GM18861 (cell line): ENCODE measurements around the gene PPP1R14B.

Experiments
- ATAC-seq: cut with Tn5 transposase; IDR thresholded peaks from one replicate; pipeline ENCODE4 v1.9.1; 2021; ENCODE audit not compliant: unreplicated experiment

Gene PPP1R14B

DNA sequence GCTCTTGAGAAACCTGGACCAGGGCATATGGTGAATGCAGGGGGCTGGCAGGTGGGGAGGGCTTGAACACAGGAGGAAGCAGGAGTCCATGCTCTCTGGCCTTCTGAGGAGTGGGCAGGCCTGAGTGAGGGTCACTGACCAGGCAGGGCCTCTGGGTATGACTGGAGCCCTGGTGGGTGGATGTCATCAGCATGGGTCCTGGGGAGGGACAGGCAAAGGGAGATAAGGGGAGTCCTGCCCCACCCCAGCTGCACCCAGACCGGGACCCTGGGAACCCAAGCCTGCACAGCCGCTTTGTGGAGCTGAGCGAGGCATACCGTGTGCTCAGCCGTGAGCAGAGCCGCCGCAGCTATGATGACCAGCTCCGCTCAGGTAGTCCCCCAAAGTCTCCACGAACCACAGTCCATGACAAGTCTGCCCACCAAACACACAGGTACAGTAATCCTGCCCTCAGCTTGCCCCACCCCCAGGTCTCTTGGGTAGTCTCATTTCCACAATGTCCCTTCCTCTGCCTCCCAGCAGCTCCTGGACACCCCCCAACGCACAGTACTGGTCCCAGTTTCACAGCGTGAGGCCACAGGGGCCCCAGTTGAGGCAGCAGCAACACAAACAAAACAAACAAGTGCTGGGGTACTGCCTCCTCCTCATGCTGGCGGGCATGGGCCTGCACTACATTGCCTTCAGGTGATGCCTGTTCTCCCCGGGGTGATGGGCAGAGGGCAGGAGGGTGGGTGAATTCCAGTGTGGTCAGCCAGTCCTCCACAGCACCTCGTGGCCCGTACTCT is 14.4 kb downstream of the PPP1R14B start:
- no peak for ATAC-seq

GRCh38 chr11:64231546-64231945 is 15.2 kb downstream of the PPP1R14B start:
- ATAC-seq: no peak

DNA sequence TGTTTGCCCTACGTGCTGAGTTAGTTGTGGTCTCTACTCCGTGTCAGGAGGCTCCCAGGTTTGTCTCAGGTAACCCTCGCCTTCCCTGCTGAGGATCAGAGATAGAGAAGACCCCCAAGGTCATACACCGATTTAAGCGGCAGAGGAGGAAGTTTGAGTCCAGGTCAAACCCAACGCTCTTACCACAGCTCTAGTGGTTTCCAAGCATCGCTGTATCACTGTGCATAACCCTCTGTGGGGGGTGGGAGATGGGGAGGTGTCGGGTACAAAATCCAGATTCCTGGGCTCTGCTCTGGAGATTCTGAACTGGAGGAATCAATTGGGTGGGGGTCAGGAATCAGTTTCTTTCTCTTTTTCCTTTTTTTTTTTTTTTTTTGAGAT is 15.8 kb downstream of the PPP1R14B start:
- ATAC-seq: no peak

DNA sequence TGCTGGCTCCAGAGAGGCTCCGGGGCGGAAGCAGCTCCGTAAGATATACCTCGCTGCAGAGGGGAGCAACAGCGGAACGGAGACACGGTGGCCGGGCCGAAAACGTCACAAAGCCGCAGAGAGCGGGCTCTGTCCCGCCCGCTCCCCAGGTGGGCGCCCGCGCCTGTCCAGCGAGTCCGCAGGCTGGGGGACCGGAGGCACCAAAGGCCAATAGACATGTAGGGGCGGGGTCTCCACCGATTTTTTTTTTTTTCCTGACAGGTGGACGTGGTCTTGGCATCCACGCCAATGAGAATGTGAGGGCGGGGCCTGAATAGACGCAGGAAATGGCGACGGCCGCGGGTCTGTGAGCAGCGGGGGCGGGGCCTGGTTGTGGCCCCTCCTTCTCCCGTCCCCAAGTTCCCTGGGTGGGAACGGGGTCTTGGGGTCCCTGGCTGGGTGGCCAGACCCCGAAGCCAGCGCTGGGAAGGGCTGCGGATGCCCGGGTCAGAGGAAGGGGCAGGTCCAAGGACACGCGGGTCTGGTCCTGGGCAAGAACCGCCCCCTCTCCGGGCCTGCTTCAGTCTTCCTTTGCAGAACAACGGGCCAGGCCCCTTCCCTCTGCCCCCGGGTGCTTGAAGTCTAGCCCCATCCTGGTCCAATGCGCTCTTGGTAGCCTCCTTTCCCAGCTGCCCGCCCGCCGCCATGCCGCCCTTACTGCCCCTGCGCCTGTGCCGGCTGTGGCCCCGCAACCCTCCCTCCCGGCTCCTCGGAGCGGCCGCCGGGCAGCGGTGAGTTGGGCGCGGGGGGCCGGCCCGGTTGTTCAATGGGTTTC is 16.4 kb downstream of the PPP1R14B start, which contains the start of gene DNAJC4:
TSS of gene DNAJC4 (plus strand) at position 378 of the 814 bp plus-strand sequence. CDS start at position 685, 307 bp downstream.
- ATAC-seq: no peak

DNA sequence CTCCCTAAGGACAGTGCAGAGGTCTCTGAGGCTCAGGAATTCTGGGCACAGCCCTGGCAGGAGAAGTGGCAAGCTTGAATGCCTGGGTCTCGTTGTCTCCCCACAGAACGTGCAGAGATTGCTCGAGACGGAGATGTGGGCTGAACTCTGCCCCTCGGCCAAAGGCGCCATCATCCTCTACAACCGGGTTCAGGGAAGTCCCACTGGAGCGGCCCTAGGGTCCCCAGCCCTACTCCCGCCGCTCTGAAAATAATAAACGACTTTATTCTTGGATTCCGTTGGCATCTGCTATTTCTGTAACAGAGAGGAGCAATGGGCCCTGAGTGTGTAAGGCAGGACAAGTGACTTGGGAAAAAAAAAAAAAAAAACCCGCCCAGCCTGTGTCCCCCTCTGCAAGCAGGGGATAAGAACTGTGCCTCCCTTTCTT is 17.0 kb downstream of the PPP1R14B start:
- no peak for ATAC-seq

DNA sequence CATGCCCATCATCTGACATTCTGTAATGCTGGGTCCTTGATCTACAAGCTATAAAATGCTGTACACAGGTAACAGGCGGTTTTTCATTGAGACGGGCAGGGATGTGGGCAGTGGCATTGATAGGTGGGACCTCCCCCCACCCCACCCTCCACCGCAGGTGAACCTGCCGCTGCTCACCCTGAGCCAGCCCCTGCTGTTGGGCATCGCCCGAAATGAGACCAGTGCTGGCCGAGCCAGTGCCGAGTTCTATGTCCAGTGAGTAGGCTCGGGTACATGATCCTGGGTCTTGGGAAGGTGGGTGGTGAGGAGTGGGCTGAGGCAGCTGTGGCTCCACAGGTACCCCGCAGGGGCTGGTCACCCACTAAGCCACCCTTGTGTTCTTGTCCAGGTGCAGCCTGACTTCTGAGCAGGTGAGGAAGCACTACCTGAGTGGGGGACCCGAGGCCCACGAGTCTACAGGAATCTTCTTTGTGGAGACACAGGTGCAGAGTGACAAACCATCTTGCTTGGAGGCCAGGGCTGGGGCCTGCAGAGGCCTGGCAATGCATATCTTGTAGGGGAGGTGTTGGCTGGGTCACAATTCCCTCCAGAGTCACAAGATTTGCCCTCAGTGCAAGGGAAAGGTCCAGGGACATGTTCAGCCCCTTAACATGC is 17.5 kb downstream of the PPP1R14B start:
- no peak for ATAC-seq

DNA sequence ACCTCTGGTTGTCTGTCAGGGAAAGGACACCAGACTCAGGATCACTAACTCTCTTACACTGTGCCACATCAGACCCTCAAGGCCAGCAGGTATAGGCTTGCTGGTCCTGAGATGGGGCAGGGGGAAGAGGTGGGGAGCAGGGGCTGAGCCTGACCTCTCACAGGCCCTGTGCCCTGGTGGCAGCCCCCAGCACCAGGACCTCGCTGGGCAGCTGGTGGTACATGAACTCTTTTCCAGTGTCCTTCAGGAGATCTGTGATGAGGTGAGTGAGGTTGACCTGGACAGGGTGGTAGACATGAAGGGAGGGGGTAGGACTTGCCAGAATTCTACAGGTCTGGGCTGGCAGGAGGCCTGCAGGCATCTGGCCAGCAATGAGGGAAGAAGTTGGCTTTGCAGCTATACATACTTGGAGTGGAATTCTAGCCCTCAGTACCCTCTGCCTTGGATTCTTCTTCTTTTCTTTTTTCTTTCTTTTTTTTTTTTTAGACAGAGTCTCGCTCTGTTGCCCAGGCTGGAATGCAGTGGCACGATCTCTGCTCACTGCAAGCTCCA is 19.3 kb downstream of the PPP1R14B start:
- no peak for ATAC-seq

- no peak for ATAC-seq
Measured at GRCh38 chr11:64226507-64227051, 20.2 kb downstream of the PPP1R14B start.

DNA sequence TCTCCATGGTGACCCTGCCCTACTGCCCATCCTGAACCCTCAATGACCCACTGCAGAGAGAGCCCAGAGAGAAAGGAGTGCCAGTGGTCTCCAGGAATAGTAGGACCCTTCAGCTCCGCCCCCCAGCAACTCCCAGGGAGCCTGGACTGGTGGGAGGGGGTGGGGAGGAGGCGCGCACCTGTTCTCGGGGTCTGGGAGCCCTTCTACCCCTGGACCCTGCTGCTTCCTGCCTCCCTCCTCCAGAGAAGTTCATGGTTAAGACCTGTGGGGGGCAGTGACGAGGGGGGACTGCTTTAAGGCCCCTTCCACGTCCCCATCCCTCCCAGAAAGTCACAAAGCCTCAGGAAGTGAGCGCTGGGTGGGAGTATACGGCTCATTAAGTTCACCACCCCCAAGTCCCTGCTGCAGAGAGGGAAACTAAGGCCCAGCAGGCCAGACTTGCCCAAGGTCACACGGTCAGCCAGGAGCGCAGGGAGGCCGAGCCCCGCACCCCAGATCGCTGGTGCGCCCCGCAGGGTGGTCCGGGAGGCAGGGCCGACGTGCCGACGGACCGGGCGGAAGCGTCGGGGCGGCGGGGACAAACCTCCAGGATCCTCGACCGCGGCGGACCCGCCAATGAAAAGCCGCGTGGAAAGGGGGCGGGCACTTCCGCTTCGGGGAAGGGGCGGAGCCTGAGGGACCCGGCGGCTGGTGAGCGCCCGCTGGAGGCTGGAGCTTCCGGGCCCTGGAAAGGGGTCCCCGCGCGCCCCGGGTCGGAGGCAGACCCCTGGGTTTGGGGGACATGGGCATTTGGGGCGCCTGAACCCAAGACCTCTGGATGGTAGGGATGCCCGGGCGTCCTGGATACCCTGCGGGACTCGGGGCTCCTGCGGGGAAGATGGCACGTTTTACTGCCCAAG is 20.9 kb downstream of the PPP1R14B start, which contains the start of the genes NUDT22 and TRPT1:
TSS of gene NUDT22 (plus strand) at position 667 of the 899 bp plus-strand sequence. CDS start 379 bp downstream, outside the sequence.
TSS of gene TRPT1 (minus strand) at position 579 of the 899 bp plus-strand sequence. CDS start at position 253, 326 bp downstream.
- peak; percentile 35 for ATAC-seq

GRCh38 chr11:64224891-64225607 is 21.7 kb downstream of the PPP1R14B start:
- no peak for ATAC-seq

DNA sequence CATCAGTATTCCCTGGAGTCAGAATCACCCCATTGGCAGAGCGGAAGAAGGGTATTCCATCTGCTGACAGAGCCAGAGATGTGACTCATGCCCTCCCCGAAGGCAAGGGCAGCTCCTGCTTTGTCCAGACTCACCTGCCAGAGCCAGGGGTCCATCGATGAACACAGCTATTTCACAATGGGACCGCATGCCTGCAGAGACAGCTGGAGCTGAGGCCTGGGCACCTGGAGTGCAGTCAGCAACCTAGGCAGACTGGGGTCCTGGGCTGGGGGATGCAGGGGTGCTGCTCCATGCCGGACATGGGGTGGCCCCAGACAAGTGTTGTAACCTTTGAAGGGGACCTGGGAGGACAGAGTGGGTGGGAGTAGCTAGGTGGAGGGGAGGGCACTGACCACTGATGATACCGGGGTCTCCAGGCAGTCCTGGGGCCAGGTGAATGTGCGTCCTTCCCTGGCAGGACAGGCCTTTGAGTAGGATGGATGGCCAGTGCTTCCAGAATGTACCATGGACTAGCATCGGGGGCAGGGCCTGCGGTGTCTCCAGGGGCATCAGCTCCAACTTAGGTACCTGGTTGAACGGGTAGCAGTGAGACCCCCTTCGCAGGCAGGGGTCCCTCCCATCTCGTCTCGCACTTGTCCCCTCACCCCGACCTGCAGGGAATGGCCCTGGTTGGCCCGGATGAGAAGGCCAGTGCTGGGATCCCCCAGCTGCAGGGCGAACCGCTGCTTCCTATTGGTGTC is 22.4 kb downstream of the PPP1R14B start:
- ATAC-seq: no peak

GRCh38 chr11:64223001-64223651 is 23.6 kb downstream of the PPP1R14B start:
- ATAC-seq: no peak

DNA sequence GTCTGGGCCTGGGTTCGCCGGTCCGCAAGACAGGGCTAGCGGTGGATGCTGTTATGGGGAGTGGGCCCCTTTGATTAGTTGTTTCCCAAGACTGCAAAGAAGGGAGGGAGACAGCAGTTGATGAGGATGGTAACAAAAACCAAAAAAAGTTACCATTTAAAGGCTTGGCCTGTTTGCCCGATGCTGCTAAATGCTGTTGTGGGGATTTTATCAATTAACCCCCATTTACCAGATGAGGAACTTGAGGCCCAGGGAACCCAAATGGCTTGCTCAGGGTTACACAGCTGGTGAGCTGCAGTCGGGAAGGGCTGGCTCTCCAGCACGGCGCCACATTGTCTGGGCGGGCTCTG is 24.1 kb downstream of the PPP1R14B start:
- ATAC-seq: no peak

DNA sequence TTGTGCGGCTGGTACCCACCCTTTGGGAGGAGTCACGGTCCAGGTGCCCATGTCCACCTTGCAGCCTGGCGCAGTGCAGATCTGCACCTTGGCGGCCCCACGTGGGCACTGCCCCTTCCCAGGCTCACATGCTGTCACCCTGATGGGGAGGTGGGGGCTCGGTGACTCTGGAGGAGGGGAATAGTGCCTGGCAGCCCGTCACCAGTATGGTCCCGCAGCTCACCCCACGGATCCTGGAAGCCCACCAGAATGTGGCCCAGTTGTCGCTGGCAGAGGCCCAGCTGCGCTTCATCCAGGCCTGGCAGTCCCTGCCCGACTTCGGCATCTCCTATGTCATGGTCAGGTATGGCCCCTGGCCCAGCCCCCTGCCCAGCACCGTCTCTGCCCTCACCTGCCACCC is 25.9 kb downstream of the PPP1R14B start:
- ATAC-seq: no peak

DNA sequence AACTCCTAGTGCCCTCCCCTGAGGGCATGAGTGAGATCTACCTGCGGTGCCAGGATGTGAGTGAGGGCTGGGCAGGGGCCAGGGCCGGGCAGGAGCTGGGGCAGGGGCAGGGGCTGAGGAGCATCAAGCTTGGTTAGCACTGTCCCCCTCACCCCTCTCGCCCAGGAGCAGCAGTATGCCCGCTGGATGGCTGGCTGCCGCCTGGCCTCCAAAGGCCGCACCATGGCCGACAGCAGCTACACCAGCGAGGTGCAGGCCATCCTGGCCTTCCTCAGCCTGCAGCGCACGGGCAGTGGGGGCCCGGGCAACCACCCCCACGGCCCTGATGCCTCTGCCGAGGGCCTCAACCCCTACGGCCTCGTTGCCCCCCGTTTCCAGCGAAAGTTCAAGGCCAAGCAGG is 26.5 kb downstream of the PPP1R14B start:
- ATAC-seq: no peak

- no peak for ATAC-seq
Measured at GRCh38 chr11:64219755-64220154, 27.0 kb downstream of the PPP1R14B start.

DNA sequence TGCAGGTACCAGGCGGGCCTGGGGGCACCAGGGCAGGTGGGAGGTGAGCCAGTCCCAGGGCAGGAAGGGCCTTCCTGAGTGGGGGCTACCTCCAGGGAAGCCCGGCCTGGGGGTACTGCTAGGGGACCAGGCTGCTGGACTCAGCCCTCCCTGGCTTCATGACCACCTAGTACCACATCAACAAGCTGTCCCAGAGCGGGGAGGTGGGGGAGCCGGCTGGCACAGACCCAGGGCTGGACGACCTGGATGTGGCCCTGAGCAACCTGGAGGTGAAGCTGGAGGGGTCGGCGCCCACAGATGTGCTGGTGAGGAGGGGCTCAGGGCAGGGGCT is 27.4 kb downstream of the PPP1R14B start:
- ATAC-seq: no peak
